CD4-positive, alpha-beta T cell treated with Interferon alpha-2 for 1 hour (primary cell): ENCODE data around the gene FGF14.

Experiments
- DNase-seq, 2 donors: peaks; one replicate each; pipeline ENCODE4 v3.0.0-alpha.2; 2020 to 2022

The FGF14 gene

GRCh38 chr13:101700598-101700997 lies 701.2 kb downstream of the FGF14 start:
- DNase-seq = no peak

- DNase-seq = no peak
Observed at GRCh38 chr13:101698400-101698799, 703.4 kb downstream of the FGF14 start.

DNA sequence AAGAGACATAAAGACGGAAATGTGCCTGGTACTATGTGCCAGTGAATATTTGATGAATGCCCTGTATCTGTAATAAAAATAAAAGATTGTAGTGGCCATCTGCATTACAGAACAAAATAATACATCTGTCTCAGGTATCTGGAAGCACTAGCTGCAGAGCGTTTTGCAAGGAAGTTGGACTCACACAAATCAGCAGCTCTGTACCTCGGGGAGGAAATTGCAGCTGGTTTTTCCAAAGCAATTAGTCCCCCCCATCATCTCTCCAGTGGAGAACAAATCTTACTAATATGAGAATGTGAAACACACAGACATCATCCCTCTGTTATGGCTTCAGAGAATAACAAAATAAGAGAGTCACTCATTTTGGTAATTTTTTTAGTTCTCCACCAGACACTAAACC lies 704.1 kb downstream of the FGF14 start:
- DNase-seq = no peak

GRCh38 chr13:101695870-101696516 lies 705.9 kb downstream of the FGF14 start:
- no peak for DNase-seq

- no peak for DNase-seq
Observed at GRCh38 chr13:101691341-101691860, 710.4 kb downstream of the FGF14 start.

DNA sequence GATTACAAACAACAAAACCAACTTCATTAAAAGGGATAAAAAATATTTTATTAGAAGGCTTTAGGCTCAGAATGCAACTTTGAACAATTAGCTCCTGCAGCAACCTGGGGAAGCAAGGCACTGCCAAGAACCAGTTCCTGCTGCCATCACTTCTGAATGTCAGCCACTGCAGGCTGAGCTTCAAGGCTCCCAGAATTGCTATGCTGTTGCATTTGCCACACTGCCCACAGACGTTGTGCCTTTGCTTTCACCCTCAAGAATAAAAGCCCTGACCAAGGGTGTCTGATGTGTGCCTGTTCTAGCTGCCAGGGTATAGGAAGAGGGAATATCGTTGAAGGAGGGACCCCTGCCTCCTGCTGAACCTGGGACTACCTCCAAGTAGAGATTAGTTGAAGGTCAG lies 711.0 kb downstream of the FGF14 start:
- no peak for DNase-seq

DNA sequence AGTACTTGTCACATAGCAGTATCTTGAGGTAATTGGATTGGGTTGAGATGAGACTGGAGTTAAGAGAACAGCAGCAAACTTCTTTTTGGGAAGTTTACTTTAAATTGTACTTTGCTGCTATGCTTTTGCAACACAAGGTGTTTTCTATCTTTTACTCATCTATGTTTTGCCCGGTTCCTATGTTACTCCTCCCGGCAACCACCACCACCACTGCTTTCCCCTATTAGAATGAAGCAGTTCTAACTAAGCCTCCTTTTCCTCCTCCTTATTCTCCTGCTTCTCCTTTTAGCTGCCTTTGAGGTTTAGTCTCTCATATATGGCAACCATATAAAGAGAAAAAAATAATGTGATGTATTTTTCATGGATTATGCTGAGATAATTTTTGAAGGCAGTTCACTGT lies 715.8 kb downstream of the FGF14 start:
- DNase-seq = no peak

DNA sequence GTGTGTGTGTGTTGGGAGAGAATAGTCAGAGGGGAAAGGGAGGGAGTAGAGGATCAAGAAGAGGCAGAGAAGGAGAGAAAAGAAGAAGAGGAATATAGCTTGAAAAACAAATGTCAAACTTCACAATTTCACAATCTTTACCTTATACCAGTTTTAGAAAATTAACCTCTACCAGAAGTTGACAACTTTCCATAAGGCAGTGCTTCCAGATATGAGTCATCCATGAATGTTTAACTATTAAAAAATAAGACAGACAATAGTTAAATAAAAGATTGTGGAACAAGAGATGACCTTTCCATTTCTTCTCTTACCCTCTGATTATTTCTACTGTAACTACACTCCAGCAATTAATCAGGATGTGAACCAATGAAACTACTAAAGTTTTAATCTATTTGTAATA lies 720.0 kb downstream of the FGF14 start:
- no peak for DNase-seq

DNA sequence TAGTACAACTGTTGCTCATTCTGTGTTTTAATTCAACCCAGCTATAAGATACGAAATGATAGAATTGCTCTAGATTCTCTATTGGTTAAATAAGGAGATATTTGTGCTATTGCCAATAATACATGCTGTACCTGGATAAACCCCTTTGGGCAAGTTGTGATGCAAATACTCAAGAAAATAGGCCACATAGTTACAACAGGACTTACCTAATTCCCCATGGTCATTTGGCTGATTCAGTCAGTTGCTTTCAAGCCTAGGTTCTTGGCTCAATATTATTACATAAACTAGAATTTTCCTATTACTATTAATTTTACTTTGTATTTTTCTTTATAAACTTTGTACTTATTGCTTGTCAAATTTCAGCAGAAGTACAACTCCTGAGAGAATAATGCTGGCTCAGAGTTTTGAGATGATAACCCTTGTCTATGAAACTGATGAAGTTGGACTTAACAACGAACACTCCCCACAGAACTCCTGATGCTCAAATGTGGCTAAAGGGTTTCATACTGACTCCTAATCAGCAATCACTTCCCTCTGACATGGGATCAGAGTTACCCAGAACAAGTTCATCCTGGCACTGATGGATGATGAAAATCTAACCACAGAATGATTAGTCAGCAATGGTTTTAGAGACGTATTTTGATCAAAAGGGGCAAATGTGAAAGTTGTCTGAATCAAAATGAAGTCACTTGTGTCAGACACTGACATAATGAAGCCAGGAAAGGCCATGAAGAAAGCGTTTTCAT lies 728.3 kb downstream of the FGF14 start:
- no peak for DNase-seq

GRCh38 chr13:101661839-101662238 lies 740.0 kb downstream of the FGF14 start:
- DNase-seq = no peak
